Activated effector memory CD4-positive, alpha-beta T cell treated with Interleukin-2 at 50 U/mL for 16 hours (primary cell): ENCODE results near the gene MEGF6.

Experiments used
- DNase-seq: peaks from one replicate; pipeline ENCODE4 v3.0.0-alpha.2; 2020

MEGF6 gene

GRCh38 chr1:3608154-3608553, 3.2 kb downstream of the MEGF6 start:
- DNase-seq, result no peak

GRCh38 chr1:3607703-3608065, 3.6 kb downstream of the MEGF6 start:
- DNase-seq, result no peak

- DNase-seq, result no peak
These were observed 4.3 kb downstream of the MEGF6 start for GRCh38 chr1:3606779-3607702.

- DNase-seq, result no peak
These were observed 6.1 kb downstream of the MEGF6 start for GRCh38 chr1:3604997-3605823.

GRCh38 chr1:3604468-3604974, 6.8 kb downstream of the MEGF6 start:
- no peak for DNase-seq

- no peak for DNase-seq
These were observed 7.5 kb downstream of the MEGF6 start for GRCh38 chr1:3603571-3604467.

GRCh38 chr1:3603156-3603555, 8.2 kb downstream of the MEGF6 start:
- DNase-seq, result no peak

- DNase-seq, result no peak
These were observed 8.9 kb downstream of the MEGF6 start for GRCh38 chr1:3602375-3602774.

- no peak for DNase-seq
These were observed 9.6 kb downstream of the MEGF6 start for GRCh38 chr1:3601743-3602142.

GRCh38 chr1:3600354-3600753, 11.0 kb downstream of the MEGF6 start:
- DNase-seq, result no peak

GRCh38 chr1:3599816-3600215, 11.5 kb downstream of the MEGF6 start:
- no peak for DNase-seq

- no peak for DNase-seq
These were observed 12.0 kb downstream of the MEGF6 start for GRCh38 chr1:3599286-3599811.

GRCh38 chr1:3598522-3599285, 12.6 kb downstream of the MEGF6 start:
- DNase-seq, result no peak

- DNase-seq, result no peak
These were observed 13.2 kb downstream of the MEGF6 start for GRCh38 chr1:3598051-3598491.

GRCh38 chr1:3597599-3597964, 13.7 kb downstream of the MEGF6 start:
- DNase-seq, result no peak

GRCh38 chr1:3596663-3597598, 14.4 kb downstream of the MEGF6 start:
- DNase-seq, result no peak

GRCh38 chr1:3595949-3596348, 15.4 kb downstream of the MEGF6 start:
- no peak for DNase-seq

- no peak for DNase-seq
These were observed 16.5 kb downstream of the MEGF6 start for GRCh38 chr1:3594706-3595377.

GRCh38 chr1:3593745-3594144, 17.6 kb downstream of the MEGF6 start:
- DNase-seq, result no peak

GRCh38 chr1:3593334-3593733, 18.0 kb downstream of the MEGF6 start:
- DNase-seq, result no peak
